NCI-H526 (cell line): ENCODE results near the gene HHATL.

Source experiments
- DNase-seq, 2 experiments: peaks; one replicate each; lab custom pipeline; 2025; lab: John Stamatoyannopoulos, UW

HHATL gene

GRCh38 chr3:42684632-42685362, 17.8 kb downstream of the HHATL start:
- DNase-seq, result no peak

GRCh38 chr3:42683875-42684598, 18.6 kb downstream of the HHATL start:
- DNase-seq, result no peak

- no peak for DNase-seq
Measured at GRCh38 chr3:42682301-42683070, 20.1 kb downstream of the HHATL start.

- no peak for DNase-seq
Measured at GRCh38 chr3:42681361-42682038, 21.1 kb downstream of the HHATL start.

- DNase-seq, result no peak
Measured at GRCh38 chr3:42680806-42681205, 21.8 kb downstream of the HHATL start.

DNA sequence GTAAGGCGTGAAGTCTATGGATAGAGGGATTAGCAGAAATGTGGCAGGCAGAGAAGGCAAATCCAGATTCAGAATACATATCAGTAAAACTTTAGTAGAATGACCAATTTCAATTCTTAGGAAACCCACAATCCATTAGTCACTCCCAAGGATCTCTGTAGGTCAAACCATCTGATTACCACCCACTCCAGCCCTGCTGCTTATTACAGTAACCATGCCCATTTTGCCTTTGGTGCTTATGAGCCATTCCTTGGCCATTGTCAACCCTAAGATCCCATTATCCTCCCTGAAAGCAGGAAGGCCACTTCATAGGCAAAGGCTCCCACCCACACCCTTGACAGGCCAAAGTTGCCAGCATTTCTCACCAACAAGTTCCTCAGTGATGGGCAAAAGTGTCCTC, 22.3 kb downstream of the HHATL start:
- no peak for DNase-seq

DNA sequence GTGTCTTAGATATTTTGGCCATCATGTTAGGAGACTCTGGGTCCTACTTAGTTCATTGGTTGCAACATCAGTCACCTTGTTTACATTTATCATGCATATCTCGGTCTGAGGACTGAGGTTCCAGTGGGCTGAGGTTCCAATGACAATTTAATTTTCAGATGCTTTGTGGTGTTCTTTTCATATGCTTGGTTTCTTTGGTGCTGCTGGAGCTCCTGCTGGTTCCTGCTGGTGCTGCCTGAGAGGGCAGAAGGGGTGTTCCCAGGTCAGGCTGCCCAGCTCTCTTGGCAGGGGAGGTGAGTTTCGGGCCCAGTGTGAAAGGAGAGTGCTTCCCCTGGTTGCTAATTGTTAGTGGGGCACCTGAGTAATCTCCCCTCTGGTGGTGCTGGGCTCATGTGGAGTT, 24.2 kb downstream of the HHATL start:
- no peak for DNase-seq

DNA sequence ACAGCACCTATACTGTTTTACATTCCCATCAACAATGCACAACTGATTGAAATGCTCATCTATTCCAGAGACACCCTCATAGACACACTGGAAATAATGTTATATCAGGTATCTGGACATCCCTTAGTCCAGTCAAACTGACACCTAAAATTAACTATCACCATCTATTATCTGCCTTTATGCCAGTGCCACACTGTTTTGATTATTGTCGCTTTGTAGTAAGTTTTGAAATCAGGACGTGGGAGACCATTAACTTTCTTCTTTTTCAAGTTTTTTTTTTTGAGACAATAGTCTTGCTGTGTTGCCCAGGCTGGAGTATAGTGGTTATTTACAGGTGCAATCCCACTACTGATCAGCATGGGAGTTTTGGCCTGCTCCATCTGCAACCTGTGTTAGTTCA, 26.7 kb downstream of the HHATL start:
- DNase-seq, result no peak

DNA sequence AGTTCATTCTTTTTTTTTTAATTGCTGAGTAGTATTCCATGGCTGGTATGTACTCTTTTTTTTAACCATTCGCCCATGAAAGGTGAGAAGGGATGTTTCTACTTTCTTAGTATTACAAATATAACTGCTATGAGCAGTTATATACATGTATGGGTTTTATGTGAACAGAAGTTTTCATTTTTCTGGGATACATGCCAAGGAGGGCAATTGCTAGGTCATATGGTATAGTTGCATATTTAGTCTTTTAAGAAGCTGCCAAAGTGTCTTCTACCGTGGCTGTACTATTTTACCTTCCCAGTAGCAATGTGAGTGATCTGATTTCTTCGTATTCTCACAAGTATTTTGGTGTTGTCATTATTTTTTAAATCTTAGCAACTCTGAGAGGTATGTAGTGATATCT, 28.5 kb downstream of the HHATL start:
- DNase-seq, result no peak

DNA sequence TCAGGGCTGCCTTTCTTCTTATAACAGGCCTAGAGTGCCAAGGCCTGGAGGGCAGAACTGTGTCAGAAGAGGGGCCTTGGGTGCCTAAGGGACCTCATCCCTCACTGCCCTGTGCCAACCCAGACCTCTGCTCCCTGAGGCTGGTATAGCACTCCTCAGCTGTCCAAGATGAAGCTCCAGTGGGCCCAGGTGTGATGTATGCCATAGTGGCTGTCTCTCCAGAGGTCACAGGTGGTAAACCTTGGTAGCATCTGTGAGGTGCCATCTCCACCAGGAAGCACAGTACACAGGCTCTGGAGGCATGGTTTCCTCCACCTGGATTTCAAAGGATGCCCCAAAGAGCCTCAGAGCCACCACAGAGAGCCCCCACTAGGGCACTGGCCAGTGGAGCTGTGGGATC, 29.5 kb downstream of the HHATL start:
- DNase-seq, result no peak

DNA sequence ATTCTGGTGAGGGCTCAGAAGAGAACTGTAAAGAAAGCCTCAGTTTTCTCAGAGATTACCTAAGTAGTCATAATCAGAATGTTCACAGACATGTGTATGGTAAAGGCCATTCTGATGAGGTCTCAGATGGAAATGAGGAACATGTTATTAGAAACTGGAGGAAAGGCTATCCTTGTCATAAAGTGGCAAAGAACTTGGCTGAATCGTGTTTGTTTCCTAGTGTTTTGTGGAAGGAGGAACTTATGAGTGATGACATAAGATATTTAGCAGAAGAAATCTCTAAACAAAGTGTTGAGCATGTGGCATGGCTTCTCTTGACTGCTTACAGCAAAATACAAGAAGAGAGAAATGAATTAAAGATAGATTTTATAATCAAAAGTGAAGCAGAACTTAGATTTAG, 30.1 kb downstream of the HHATL start:
- no peak for DNase-seq

- DNase-seq, result peak in 1 of 2 experiments; percentile 13
Measured at GRCh38 chr3:42670670-42671069, 31.9 kb downstream of the HHATL start.

DNA sequence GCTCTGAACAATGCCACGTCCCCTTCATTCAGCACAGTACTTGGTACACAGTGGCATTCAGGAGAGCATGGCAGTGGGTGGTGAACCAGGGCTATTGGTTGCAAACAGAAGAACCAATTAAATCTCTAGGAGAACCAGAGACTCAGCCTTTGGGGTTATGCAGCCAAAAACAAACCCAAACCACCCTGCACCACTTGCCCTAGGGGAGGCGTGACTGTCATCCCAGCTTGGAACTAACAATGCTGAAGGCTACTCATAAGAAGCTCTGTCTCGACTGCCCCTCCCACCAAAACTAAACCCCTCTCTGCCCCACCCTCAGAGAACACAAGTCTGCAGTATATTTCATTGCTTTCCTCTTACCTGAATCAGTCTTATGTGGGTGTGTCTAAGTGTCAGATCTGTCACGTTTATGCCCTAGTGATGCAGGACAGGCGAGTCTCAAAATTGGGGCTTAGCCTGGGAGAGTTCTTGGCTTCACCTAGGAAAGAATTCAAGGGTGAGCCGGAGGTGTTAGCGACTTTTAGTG, 32.5 kb downstream of the HHATL start:
- DNase-seq, result no peak

- DNase-seq, result no peak
Measured at GRCh38 chr3:42668793-42669217, 33.8 kb downstream of the HHATL start.

DNA sequence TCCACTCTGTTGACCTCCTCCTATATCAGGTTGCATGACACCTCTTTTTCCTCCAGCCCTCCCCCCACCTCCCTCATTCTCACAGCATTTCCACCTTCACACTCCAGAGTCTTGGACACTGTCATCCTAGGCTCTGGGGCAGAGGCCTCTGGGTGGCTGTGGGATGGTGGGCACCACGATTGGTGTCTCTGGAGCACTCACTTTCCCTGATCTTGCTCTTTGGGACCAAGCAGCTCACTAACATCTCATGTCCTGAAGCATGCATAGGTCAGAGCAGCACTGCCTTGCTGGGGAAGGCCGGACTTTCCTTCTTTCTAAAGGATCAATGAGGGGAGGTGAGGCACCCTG, 34.2 kb downstream of the HHATL start:
- DNase-seq, result no peak

- no peak for DNase-seq
Measured at GRCh38 chr3:42667523-42668412, 34.8 kb downstream of the HHATL start.

DNA sequence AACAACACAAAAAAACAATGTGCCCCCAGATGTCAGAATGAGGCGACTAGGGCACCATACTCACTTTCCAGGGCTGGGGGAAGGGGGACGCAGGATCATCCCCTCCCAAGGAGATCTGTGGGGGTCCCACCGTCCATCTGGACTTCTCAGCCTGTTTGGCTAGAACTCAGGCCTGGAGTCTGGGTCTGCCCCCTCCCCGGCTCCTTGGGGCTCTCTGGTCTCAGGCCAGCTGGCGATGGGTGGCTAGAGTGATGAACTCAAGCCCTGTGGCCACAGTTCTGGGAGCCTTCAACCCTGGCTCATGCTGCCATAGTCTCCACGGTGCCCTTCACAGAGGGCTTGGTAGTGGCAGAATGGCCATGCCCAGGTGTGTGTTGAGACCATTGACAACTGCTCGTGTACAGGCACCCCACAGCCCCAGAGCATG, 35.5 kb downstream of the HHATL start:
- DNase-seq, result no peak

GRCh38 chr3:42666577-42666998, 36.0 kb downstream of the HHATL start:
- no peak for DNase-seq

GRCh38 chr3:42666022-42666421, 36.6 kb downstream of the HHATL start:
- DNase-seq, result no peak

- no peak for DNase-seq
Measured at GRCh38 chr3:42665050-42665878, 37.3 kb downstream of the HHATL start.
